Sigmoid colon (tissue), 7 donors: ENCODE results near the gene DGKD. TPM values are rescaled to one million over a fixed set of nuclear protein-coding genes. Genes with fewer than 3 reads are reported as not detected.

Experiments
- DNase-seq: peaks from one replicate; pipeline ENCODE4 v3.0.0-alpha.2; 2019
- H3K27ac ChIP-seq, 4 donors: fragments of 200-600 bp; sonication (generic); one replicate each; pipeline ENCODE4 v1.5.1; 2016 to 2019; ENCODE audit warnings: mild to moderate bottlenecking in 1 of 4
- H3K27me3 ChIP-seq, 3 donors: fragments of 200-600 bp; sonication (generic); one replicate each; pipeline ENCODE4 v1.5.1; 2019; ENCODE audit warnings: mild to moderate bottlenecking in 1 of 3
- H3K36me3 ChIP-seq, 4 donors: fragments of 200-600 bp; sonication (generic); one replicate each; pipeline ENCODE4 v1.5.1; 2016 to 2019
- H3K4me1 ChIP-seq, 4 donors: fragments of 200-600 bp; sonication (generic); one replicate each; pipeline ENCODE4 v1.5.1; 2017 to 2019
- H3K4me3 ChIP-seq, 4 donors: fragments of 200-600 bp; sonication (generic); one replicate each; pipeline ENCODE4 v1.5.1; 2017 to 2019; ENCODE audit warnings: mild to moderate bottlenecking in 2 of 4, moderate library complexity in 1 of 4
- H3K9me3 ChIP-seq, 4 donors: fragments of 200-600 bp in 3 of 4; sonication (generic) in 3 of 4; one replicate each; pipeline versions ENCODE4 v1.5.1 to v1.6.1; 2013 to 2019
- EP300 ChIP-seq, 4 donors: sonication (generic); formaldehyde crosslinking; IDR thresholded peaks; one replicate each; pipeline ENCODE4 v1.6.1; 2017; ENCODE audit warnings: antibody characterized with exemption in 4 of 4
- POLR2A ChIP-seq, 2 donors: fragments of 450-650 bp; IDR thresholded peaks; one replicate each; pipeline ENCODE4 v1.6.1; 2016; ENCODE audit warnings: antibody characterized with exemption in 2 of 2, mild to moderate bottlenecking in 2 of 2, moderate library complexity in 2 of 2
- POLR2AphosphoS5 ChIP-seq, 4 donors: sonication (generic); formaldehyde crosslinking; IDR thresholded peaks; one replicate each; pipeline ENCODE4 v1.6.1; 2017; ENCODE audit warnings: antibody characterized with exemption in 4 of 4
- WGBS, 2 donors: extraction: QIAGEN DNeasy Blood & Tissue Kit; methylation state at CpG; one replicate each; pipeline ENCODE4 v1.1.7; 2013; 5-methylcytosine and 5-hydroxymethylcytosine counted together
- intact Hi-C: fragments of 100-400 bp; cut with DNase I; formaldehyde crosslinking; loops from one replicate; pipeline ENCODE4 v1.15.1; 2023
- polyA plus RNA-seq, 3 donors: library from polyadenylated mRNA; stranded (reverse); fragments of 200-250 nt; gene quantifications; one replicate each; pipeline ENCODE4 v1.2.3, GENCODE V29; 2013
- total RNA-seq, 4 donors: library from RNA; depleted of rRNA; stranded (reverse); fragments of >200 nt; gene quantifications; one replicate each; pipeline ENCODE4 v1.1.0, GENCODE V29; 2016
- TF ChIP-seq, protein P1 (sequence below), 4 experiments: fragments of 450-650 bp in 3 of 4; fragments of 200-600 bp in 1 of 4; IDR thresholded peaks; one replicate each; pipeline ENCODE4 v1.5.1; 2016 to 2019; ENCODE audit warnings: antibody characterized with exemption in 4 of 4, mild to moderate bottlenecking in 3 of 4, moderate library complexity in 2 of 4
- donor health status: healthy with polysubstance abuse.
- donor health status: Bipolar disorder and iron deficiency.
- donor health status: healthy.

DGKD gene
- total and polyA plus RNA-seq, 7 donors: 10.7 to 67.0 (median 19.7) TPM

DNA sequence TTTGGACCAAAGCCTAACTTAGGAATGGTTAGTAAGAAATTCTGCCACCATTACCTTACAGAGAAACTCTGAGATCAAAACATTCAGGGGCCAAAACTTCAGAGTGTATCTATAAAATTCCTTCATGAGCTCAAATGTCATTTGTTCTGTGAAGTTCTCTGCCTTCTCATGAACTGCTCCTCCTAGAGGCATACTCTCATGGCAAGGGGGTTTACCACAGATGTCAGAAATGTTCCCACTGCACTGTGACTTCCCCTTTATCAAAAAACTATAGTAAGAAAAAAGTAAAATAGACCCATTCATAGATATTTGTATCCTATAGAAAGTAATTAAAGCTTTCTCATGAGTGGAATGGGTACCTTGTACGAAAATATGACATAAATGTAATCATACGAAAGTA, 143.8 kb downstream of the DGKD start:
- intact Hi-C loops: no loop called here

DNA sequence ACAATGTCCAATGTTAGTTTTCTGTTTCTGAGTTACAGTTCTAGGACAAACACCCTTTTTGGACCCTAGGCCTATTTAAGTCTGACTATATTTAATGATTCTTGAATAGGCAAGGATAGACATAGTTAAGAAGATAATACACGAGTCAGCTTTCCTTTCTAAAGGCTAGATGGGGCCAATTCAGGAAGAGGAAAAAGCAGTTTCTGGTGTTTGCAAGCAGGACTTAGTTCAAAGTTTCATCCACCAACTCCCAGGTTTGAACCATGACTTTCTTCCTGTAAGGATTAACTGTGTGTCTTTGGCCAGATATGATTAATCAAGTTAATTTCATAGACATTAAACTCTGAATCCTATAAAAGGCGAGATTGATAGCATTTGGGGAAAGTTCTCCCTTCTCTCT, 145.6 kb downstream of the DGKD start:
- intact Hi-C loops: no loop called here
- WGBS, 2 donors: 63 to 75% methylated on average over 2 of the region's 2 CpGs
- Histone ChIP-seq H3K27me3 (no peaks in the 10 kb centered on the region), H3K36me3 (peaks cover 0 to 96% (median 9%) of the 10 kb centered on the region in 4 donors), H3K27ac (no peak overlapping the region), H3K4me1 (no peaks in the 10 kb centered on the region), H3K9me3 (peaks cover 0 to 7% (median 0%) of the 10 kb centered on the region in 4 donors), H3K4me3 (no peak overlapping the region)
- DNase-seq: no peak
- TF ChIP-seq EP300 (IDR thresholded peaks at IDR 0.05): no peak
- TF ChIP-seq POLR2A (IDR thresholded peaks at IDR 0.05): no peak
- no peak for TF ChIP-seq POLR2AphosphoS5 (IDR thresholded peaks at IDR 0.05)
- TF ChIP-seq, protein P1, sequence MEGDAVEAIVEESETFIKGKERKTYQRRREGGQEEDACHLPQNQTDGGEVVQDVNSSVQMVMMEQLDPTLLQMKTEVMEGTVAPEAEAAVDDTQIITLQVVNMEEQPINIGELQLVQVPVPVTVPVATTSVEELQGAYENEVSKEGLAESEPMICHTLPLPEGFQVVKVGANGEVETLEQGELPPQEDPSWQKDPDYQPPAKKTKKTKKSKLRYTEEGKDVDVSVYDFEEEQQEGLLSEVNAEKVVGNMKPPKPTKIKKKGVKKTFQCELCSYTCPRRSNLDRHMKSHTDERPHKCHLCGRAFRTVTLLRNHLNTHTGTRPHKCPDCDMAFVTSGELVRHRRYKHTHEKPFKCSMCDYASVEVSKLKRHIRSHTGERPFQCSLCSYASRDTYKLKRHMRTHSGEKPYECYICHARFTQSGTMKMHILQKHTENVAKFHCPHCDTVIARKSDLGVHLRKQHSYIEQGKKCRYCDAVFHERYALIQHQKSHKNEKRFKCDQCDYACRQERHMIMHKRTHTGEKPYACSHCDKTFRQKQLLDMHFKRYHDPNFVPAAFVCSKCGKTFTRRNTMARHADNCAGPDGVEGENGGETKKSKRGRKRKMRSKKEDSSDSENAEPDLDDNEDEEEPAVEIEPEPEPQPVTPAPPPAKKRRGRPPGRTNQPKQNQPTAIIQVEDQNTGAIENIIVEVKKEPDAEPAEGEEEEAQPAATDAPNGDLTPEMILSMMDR (IDR thresholded peaks at IDR 0.05): no peak

More for the DNA sequence above, 143.8 kb downstream of the DGKD start:
- Histone ChIP-seq H3K27me3 (no peaks in the 10 kb centered on the region), H3K9me3 (no peaks in the 10 kb centered on the region), H3K4me3 (no peak overlapping the region), H3K27ac (no peak overlapping the region), H3K4me1 (no peaks in the 10 kb centered on the region), H3K36me3 (peaks cover 3 to 85% (median 11%) of the 10 kb centered on the region in 4 donors)
- WGBS, 2 donors: 95% methylated on average over 2 of the region's 2 CpGs
- TF ChIP-seq POLR2A (IDR thresholded peaks at IDR 0.05) (no peak), EP300 (IDR thresholded peaks at IDR 0.05) (no peak), POLR2AphosphoS5 (IDR thresholded peaks at IDR 0.05) (no peak)
- TF ChIP-seq, protein P1 (IDR thresholded peaks at IDR 0.05): no peak
- DNase-seq: no peak

DNA sequence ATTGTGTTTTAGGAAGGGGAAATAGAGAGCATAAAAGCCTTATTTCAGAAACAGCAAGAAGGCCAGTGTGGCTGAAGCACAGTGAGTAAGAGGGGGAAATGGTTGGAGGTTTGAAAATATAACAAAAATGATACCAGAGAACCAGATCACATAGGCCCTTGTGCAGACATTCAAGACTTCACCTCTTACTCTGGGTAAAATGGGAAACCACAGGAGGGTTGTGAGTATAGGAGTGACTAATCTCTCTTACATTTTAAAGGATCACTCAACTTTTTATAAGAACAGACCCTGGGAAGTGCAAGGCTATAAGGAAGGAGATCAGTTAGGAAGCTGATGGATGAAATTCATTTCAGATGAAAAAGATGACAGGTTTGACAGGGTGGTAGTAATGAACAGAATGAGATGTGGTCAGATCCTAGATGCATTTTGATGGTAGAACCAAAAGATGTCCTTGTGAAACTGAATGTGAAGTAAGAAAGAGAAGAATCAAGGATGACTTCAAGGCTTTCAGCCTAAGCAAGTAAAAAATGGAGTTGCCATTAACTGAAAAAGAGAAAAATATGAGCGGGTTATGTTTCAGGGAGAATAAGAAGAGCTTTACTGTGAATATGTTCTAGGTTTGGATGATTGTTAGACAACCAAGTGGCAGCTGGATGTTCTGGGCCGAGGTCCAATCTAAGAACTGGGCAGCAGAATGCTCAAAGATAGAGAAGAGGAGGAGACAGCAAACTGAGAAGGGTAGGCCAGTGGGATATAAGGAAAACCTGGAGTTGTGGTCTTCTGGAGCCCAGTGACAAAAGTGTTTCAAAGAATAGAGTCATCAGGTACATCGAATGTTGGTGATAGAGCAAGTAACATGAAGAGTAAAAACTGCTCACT, 147.1 kb downstream of the DGKD start:
- Histone ChIP-seq H3K9me3 (peaks cover 0 to 7% (median 0%) of the 10 kb centered on the region in 4 donors), H3K4me3 (no peak overlapping the region), H3K36me3 (peaks cover 0 to 90% (median 6%) of the 10 kb centered on the region in 4 donors), H3K27ac (no peak overlapping the region), H3K27me3 (no peaks in the 10 kb centered on the region), H3K4me1 (no peaks in the 10 kb centered on the region)
- no peak for DNase-seq
- TF ChIP-seq, protein P1 (IDR thresholded peaks at IDR 0.05): no peak
- TF ChIP-seq POLR2A (IDR thresholded peaks at IDR 0.05): no peak
- no peak for TF ChIP-seq POLR2AphosphoS5 (IDR thresholded peaks at IDR 0.05)
- no peak for TF ChIP-seq EP300 (IDR thresholded peaks at IDR 0.05)
- 94% methylated on average over 3 of the region's 3 CpGs for WGBS, 2 donors
- intact Hi-C loops: no loop called here

DNA sequence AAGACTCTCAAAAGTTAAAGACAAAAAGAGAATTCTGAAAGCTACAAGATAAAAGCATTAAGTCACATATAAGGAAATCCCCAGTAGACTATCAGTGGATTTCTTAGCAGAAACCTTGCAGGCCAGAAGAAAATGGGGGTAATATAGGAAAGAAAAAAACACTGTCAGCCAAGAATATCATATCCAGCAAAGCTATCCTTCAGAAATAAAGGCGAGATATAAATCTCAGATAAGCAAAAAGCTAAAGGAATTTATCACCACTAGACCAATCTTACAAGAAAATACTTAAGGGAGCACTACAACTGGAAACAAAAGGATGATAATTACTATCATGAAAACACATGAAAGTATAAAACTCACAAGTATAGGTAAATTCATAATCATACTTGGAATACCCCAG, 149.2 kb downstream of the DGKD start:
- H3K4me3 ChIP-seq: no peak overlapping the region
- TF ChIP-seq, protein P1 (IDR thresholded peaks at IDR 0.05): no peak
- no peak for TF ChIP-seq EP300 (IDR thresholded peaks at IDR 0.05)
- no peak for TF ChIP-seq POLR2AphosphoS5 (IDR thresholded peaks at IDR 0.05)
- no peak for TF ChIP-seq POLR2A (IDR thresholded peaks at IDR 0.05)
- no peak overlapping the region for H3K27ac ChIP-seq
- DNase-seq: no peak
- H3K27me3 ChIP-seq: no peaks in the 10 kb centered on the region
- peaks cover 0 to 90% (median under 1%) of the 10 kb centered on the region in 4 donors for H3K36me3 ChIP-seq
- peaks cover 0 to 7% (median 0%) of the 10 kb centered on the region in 4 donors for H3K9me3 ChIP-seq
- WGBS, 2 donors: 98 to 100% methylated on average over 1 of the region's 1 CpG
- H3K4me1 ChIP-seq: no peaks in the 10 kb centered on the region
- intact Hi-C loops: no loop called here
